Adrenal gland (tissue), 12 donors: Measurements from ENCODE around the gene ECT2L. TPM values are rescaled to one million over a fixed set of nuclear protein-coding genes. Genes with fewer than 3 reads are reported as not detected.

Experiments
- DNase-seq, 7 donors: peaks; one replicate each; pipeline ENCODE4 v3.0.0-alpha.2; 2019 to 2020
- H3K27ac ChIP-seq, 5 donors: fragments of 200-600 bp; sonication (generic) in 4 of 5; 1 replicate in 3 of 5; 2 replicates in 2 of 5; pipeline versions ENCODE4 v1.5.1 to v1.8.0; 2016 to 2020; ENCODE audit warnings: mild to moderate bottlenecking in 1 of 5
- H3K27me3 ChIP-seq: fragments of 200-600 bp; 2 replicates; pipeline ENCODE4 v1.8.0; 2021
- H3K36me3 ChIP-seq, 2 donors: fragments of 200-600 bp; replicated peaks in 1 of 2; 1 replicate in 1 of 2; 2 replicates in 1 of 2; pipeline versions ENCODE4 v1.5.1 to v1.8.0; 2018 to 2022
- H3K4me1 ChIP-seq, 2 donors: fragments of 200-600 bp; replicated peaks in 1 of 2; 1 replicate in 1 of 2; 2 replicates in 1 of 2; pipeline versions ENCODE4 v1.5.1 to v1.8.0; 2018 to 2021
- H3K4me3 ChIP-seq, 4 donors: fragments of 200-600 bp; sonication (generic) in 3 of 4; one replicate each; pipeline ENCODE4 v1.5.1; 2016 to 2018
- H3K9me3 ChIP-seq, 3 donors: fragments of 200-600 bp; sonication (generic) in 1 of 3; replicated peaks in 1 of 3; 1 replicate in 2 of 3; 2 replicates in 1 of 3; pipeline versions ENCODE4 v1.5.1 to v1.8.0; 2016 to 2021
- CTCF ChIP-seq, 6 experiments: fragments of 450-650 bp in 4 of 6; fragments of 200-600 bp in 2 of 6; sonication (generic) in 1 of 6; IDR thresholded peaks; 1 replicate in 5 of 6; 2 replicates in 1 of 6; pipeline versions ENCODE4 v1.5.1 to v1.8.0; 2016 to 2021; ENCODE audit warnings: antibody characterized with exemption in 6 of 6, mild to moderate bottlenecking in 2 of 6, moderate library complexity in 1 of 6
- POLR2A ChIP-seq, 2 donors: fragments of 450-650 bp; IDR thresholded peaks; one replicate each; pipeline ENCODE4 v1.6.1; 2017; ENCODE audit warnings: antibody characterized with exemption in 2 of 2, mild to moderate bottlenecking in 2 of 2, moderate library complexity in 1 of 2
- WGBS, 4 donors: extraction: QIAGEN DNeasy Blood & Tissue Kit in 2 of 4; methylation state at CpG; one replicate each; pipeline versions ENCODE4 v1.1.5 to v1.1.7; 2013 to 2017; 5-methylcytosine and 5-hydroxymethylcytosine counted together
- intact Hi-C, 2 donors: fragments of 100-400 bp; cut with DNase I; formaldehyde crosslinking; loops; one replicate each; pipeline versions ENCODE4 v1.14.1 to v1.15.0; 2022 to 2023
- polyA plus RNA-seq, 3 donors: library from polyadenylated mRNA; stranded (reverse); fragments of 200-250 nt in 2 of 3; fragments of 350-450 nt in 1 of 3; fragmentation: Illumina TruSeq in 1 of 3; extraction: RNeasy Lipid Tissue Mini Kit (QIAGEN cat#74804) in 1 of 3; gene quantifications; one replicate each; pipeline ENCODE4 v1.2.3, GENCODE V29; 2013 to 2014
- total RNA-seq, 9 donors: library from RNA; depleted of rRNA in 4 of 9; stranded (reverse); fragments of >200 nt in 4 of 9; fragments of 120-200 nt in 1 of 9; fragmentation: NEBNext Ultra II Directional in 1 of 9; extraction: Animal tissue kit (Norgen Biotek cat#: 25700) in 1 of 9; gene quantifications; one replicate each; pipeline versions ENCODE4 v1.1.0 to v1.2.4, GENCODE V29; 2013 to 2023
- donor health status: healthy with polysubstance abuse.
- donor health status: Bipolar disorder and iron deficiency.
- donor health status: DM: yes; HTN: yes; CAD: no.
- donor health status: DM: no; HTN: no; CAD: no.
- donor health status: DM: no; HTN: no; CAD: no.
- donor health status: DM: yes; HTN: yes; CAD: no.

The ECT2L gene
- total and polyA plus RNA-seq, 12 donors: 0.06 to 1.3 (median 0.20) TPM; not detected in 4

- no peaks in the 10 kb centered on the region for H3K36me3 ChIP-seq
- TF ChIP-seq POLR2A (IDR thresholded peaks at IDR 0.05) (no peak), CTCF (IDR thresholded peaks at IDR 0.05) (no peak)
- no peak overlapping the region for H3K27ac ChIP-seq
- H3K9me3 ChIP-seq: no peaks in the 10 kb centered on the region
- intact Hi-C loops: no loop called here
- no peak overlapping the region for H3K4me3 ChIP-seq
- no peaks in the 10 kb centered on the region for H3K27me3 ChIP-seq
- no peaks in the 10 kb centered on the region for H3K4me1 ChIP-seq
- DNase-seq: no peak
Measured at GRCh38 chr6:138897031-138897430, 101.1 kb downstream of the ECT2L start.

- intact Hi-C loops: no loop called here
- 77 to 85% (median 80%) methylated on average over 7 of the region's 7 CpGs for WGBS, 4 donors
- H3K4me1 ChIP-seq: no peaks in the 10 kb centered on the region
- TF ChIP-seq POLR2A (IDR thresholded peaks at IDR 0.05) (no peak), CTCF (IDR thresholded peaks at IDR 0.05) (no peak)
- no peak overlapping the region for H3K4me3 ChIP-seq
- H3K36me3 ChIP-seq: peaks cover 0 to 56% of the 10 kb centered on the region in 2 donors
- H3K27ac ChIP-seq: no peak overlapping the region
- H3K27me3 ChIP-seq: no peaks in the 10 kb centered on the region
- H3K9me3 ChIP-seq: no peaks in the 10 kb centered on the region
- no peak for DNase-seq
Measured at GRCh38 chr6:138907167-138907566, 111.3 kb downstream of the ECT2L start.

GRCh38 chr6:138909511-138909910 is 113.6 kb downstream of the ECT2L start:
- Histone ChIP-seq H3K27me3 (no peaks in the 10 kb centered on the region), H3K4me3 (no peak overlapping the region), H3K36me3 (peaks cover 0 to 63% of the 10 kb centered on the region in 2 donors), H3K9me3 (no peaks in the 10 kb centered on the region), H3K4me1 (no peaks in the 10 kb centered on the region), H3K27ac (no peak overlapping the region)
- intact Hi-C loops: no loop called here
- no peak for TF ChIP-seq CTCF (IDR thresholded peaks at IDR 0.05)
- no peak for TF ChIP-seq POLR2A (IDR thresholded peaks at IDR 0.05)
- no peak for DNase-seq
- 75 to 94% (median 80%) methylated on average over 4 of the region's 4 CpGs for WGBS, 4 donors

- no peak for DNase-seq
- peaks cover 0 to 58% of the 10 kb centered on the region in 2 donors for H3K36me3 ChIP-seq
Measured at GRCh38 chr6:138909975-138910374, 114.1 kb downstream of the ECT2L start.

More at GRCh38 chr6:138909975-138910374, 114.1 kb downstream of the ECT2L start:
- H3K27me3 ChIP-seq: no peaks in the 10 kb centered on the region
- no peak overlapping the region for H3K27ac ChIP-seq
- no peaks in the 10 kb centered on the region for H3K4me1 ChIP-seq
- H3K4me3 ChIP-seq: no peak overlapping the region
- H3K9me3 ChIP-seq: no peaks in the 10 kb centered on the region
- intact Hi-C loops: no loop called here
- TF ChIP-seq CTCF (IDR thresholded peaks at IDR 0.05): no peak
- no peak for TF ChIP-seq POLR2A (IDR thresholded peaks at IDR 0.05)
- WGBS, 4 donors: 92 to 100% (median 96%) methylated on average over 1 of the region's 1 CpG
